ENCODE data around the gene OR2A12.

DNA sequence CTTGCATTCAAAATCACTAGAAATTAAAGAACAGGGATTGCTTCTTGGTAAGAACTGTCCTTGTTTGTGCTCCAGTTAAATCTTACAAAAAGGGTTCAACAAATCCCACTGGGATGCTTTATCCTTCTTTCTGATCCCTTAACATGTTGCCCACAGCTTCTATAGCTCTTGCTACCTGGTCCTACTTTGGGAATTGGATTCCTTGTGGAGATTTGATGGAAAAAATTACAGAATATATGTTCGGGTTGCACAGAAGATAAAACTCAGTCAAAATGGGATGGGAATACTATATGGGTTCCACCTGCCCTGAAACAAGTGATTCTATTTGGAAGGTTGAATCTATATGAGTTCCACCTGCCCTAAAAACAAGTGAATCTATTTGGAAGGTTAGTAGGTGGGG is 16.6 kb upstream of the OR2A12 start, which contains the start of gene OR2A25:
- TF ChIP-seq, protein P1, sequence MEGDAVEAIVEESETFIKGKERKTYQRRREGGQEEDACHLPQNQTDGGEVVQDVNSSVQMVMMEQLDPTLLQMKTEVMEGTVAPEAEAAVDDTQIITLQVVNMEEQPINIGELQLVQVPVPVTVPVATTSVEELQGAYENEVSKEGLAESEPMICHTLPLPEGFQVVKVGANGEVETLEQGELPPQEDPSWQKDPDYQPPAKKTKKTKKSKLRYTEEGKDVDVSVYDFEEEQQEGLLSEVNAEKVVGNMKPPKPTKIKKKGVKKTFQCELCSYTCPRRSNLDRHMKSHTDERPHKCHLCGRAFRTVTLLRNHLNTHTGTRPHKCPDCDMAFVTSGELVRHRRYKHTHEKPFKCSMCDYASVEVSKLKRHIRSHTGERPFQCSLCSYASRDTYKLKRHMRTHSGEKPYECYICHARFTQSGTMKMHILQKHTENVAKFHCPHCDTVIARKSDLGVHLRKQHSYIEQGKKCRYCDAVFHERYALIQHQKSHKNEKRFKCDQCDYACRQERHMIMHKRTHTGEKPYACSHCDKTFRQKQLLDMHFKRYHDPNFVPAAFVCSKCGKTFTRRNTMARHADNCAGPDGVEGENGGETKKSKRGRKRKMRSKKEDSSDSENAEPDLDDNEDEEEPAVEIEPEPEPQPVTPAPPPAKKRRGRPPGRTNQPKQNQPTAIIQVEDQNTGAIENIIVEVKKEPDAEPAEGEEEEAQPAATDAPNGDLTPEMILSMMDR (IDR thresholded peaks at IDR 0.05; ENCODE audit: low read length), result no peak
- TF ChIP-seq EZH2 (optimal IDR thresholded peaks at IDR 0.05; ENCODE audit: low read depth, low read length), result no peak
